22Rv1 (cell line): ENCODE results near the gene PMEPA1.

ENCODE experiments used
- CTCF ChIP-seq: fragments of 450-650 bp; IDR thresholded peaks from 2 replicates; pipeline ENCODE4 v1.5.1; 2017; ENCODE audit warnings: mild to moderate bottlenecking
- ZFX ChIP-seq: fragments of 450-650 bp; IDR thresholded peaks from 2 replicates; pipeline ENCODE4 v1.6.1; 2017; ENCODE audit warnings: antibody characterized with exemption, borderline replicate concordance

- TF ChIP-seq CTCF (no peak), ZFX (no peak)
These were observed 15.0 kb upstream of the PMEPA1 start for GRCh38 chr20:57724610-57725405.
